Lung (tissue), 12 donors: Measurements from ENCODE around the gene CCDC89. TPM values are rescaled to one million over a fixed set of nuclear protein-coding genes. Genes with fewer than 3 reads are reported as not detected.

Source experiments
- ATAC-seq: fragments of 200-7000 bp; cut with Tn5 transposase; one replicate; pipeline ENCODE4 v1.9.1; 2020; ENCODE audit warnings: moderate number of reproducible peaks; ENCODE audit not compliant: insufficient read depth, low FRiP score
- DNase-seq, 3 donors: peaks; one replicate each; pipeline ENCODE4 v3.0.0-alpha.2; 2013 to 2017
- H3K27ac ChIP-seq, 2 donors: one replicate each; pipeline ENCODE4 v1.5.1; 2013; ENCODE audit warnings: mild to moderate bottlenecking in 2 of 2, moderate library complexity in 2 of 2, control low read depth in 1 of 2, inconsistent platforms in 1 of 2, low read depth in 1 of 2, low read length in 1 of 2
- H3K27me3 ChIP-seq, 3 donors: one replicate each; pipeline ENCODE4 v1.5.1; 2013; ENCODE audit warnings: low read length in 2 of 3; ENCODE audit not compliant: control insufficient read depth in 3 of 3, insufficient read depth in 3 of 3
- H3K36me3 ChIP-seq, 4 donors: one replicate each; pipeline ENCODE4 v1.5.1; 2013; ENCODE audit warnings: low read length in 4 of 4, mild to moderate bottlenecking in 1 of 4, moderate library complexity in 1 of 4; ENCODE audit not compliant: control insufficient read depth in 4 of 4, insufficient read depth in 4 of 4
- H3K4me1 ChIP-seq, 5 donors: one replicate each; pipeline ENCODE4 v1.5.1; 2013; ENCODE audit warnings: low read length in 5 of 5, mild to moderate bottlenecking in 2 of 5, moderate library complexity in 1 of 5; ENCODE audit not compliant: control insufficient read depth in 5 of 5, insufficient read depth in 5 of 5
- H3K4me3 ChIP-seq: one replicate; pipeline ENCODE4 v1.5.1; 2013; ENCODE audit warnings: mild to moderate bottlenecking, control low read depth, moderate library complexity
- H3K9ac ChIP-seq, 2 donors: one replicate each; pipeline ENCODE4 v1.5.1; 2013; ENCODE audit warnings: low read length in 2 of 2, control low read depth in 1 of 2; ENCODE audit not compliant: insufficient read depth in 1 of 2
- H3K9me3 ChIP-seq, 4 donors: one replicate each; pipeline ENCODE4 v1.5.1; 2013; ENCODE audit warnings: low read length in 3 of 4, mild to moderate bottlenecking in 1 of 4, moderate library complexity in 1 of 4; ENCODE audit not compliant: control insufficient read depth in 4 of 4, insufficient read depth in 3 of 4
- CTCF ChIP-seq: IDR thresholded peaks from 2 replicates; pipeline ENCODE4 v1.5.1; 2012; ENCODE audit warnings: mild to moderate bottlenecking; ENCODE audit errors: control extremely low read depth, extremely low read depth
- WGBS, 2 donors: extraction: QIAGEN DNeasy Blood & Tissue Kit; methylation state at CpG; one replicate each; pipeline ENCODE4 v1.1.7; 2013; 5-methylcytosine and 5-hydroxymethylcytosine counted together
- polyA plus RNA-seq, 2 donors: library from polyadenylated mRNA; stranded (reverse); fragments of 200-250 nt; gene quantifications; one replicate each; pipeline ENCODE4 v1.2.1, GENCODE V29; 2013
- total RNA-seq, 2 donors: library from RNA; depleted of rRNA in 1 of 2; stranded (reverse); fragments of >200 nt in 1 of 2; gene quantifications; one replicate each; pipeline ENCODE4 v1.2.1, GENCODE V29; 2014 to 2021
- donor health status: control.
- donor health status: control.
- donor health status: Bipolar disorder and iron deficiency.
- donor health status: healthy.
- donor health status: DM: yes; HTN: yes; CAD: no.

Gene CCDC89
- total and polyA plus RNA-seq, 4 donors = 0.65 to 6.5 (median 3.1) TPM

GRCh38 chr11:85643191-85643614 lies 42.8 kb downstream of the CCDC89 start:
- no peak for TF ChIP-seq CTCF
- Histone ChIP-seq H3K4me3 (no peak overlapping the region), H3K9me3 (no peaks in the 10 kb centered on the region), H3K9ac (no peak overlapping the region), H3K36me3 (peaks cover 0 to 2% (median under 1%) of the 10 kb centered on the region in 4 donors), H3K27me3 (no peaks in the 10 kb centered on the region), H3K4me1 (peaks cover 0 to 9% (median 2%) of the 10 kb centered on the region in 5 donors), H3K27ac (no peak overlapping the region)
- ATAC-seq (no peak), DNase-seq (peak in 2 of 3 donors; percentile 20 to 31)
- 58 to 70% methylated on average over 2 of the region's 2 CpGs for WGBS, 2 donors

GRCh38 chr11:85634747-85635146 lies 51.2 kb downstream of the CCDC89 start:
- no peak for TF ChIP-seq CTCF
- peaks cover 0 to 4% (median 0%) of the 10 kb centered on the region in 5 donors for H3K4me1 ChIP-seq
- no peak overlapping the region for H3K9ac ChIP-seq
- WGBS, 2 donors = 61 to 82% methylated on average over 3 of the region's 3 CpGs
- H3K36me3 ChIP-seq = peaks cover 4 to 15% (median 9%) of the 10 kb centered on the region in 4 donors
- no peak for ATAC-seq
- H3K27ac ChIP-seq = no peak overlapping the region
- H3K4me3 ChIP-seq = no peak overlapping the region
- no peaks in the 10 kb centered on the region for H3K9me3 ChIP-seq
- H3K27me3 ChIP-seq = no peaks in the 10 kb centered on the region
- DNase-seq = no peak

Other genes with a start within 250 kb of the CCDC89 start
- gene DLG2, start 58.9 kb downstream of the CCDC89 start, total RNA-seq = 10 to 100 TPM in 1 of 2 donors, 1 to 10 TPM in 1; 9.9 to 24.1 TPM
- gene DLG2, start 58.9 kb downstream of the CCDC89 start, polyA plus RNA-seq = under 1 TPM; 0.32 to 0.83 TPM
- 10 to 100 TPM; 52.9 TPM for gene TMEM126B, start 57.6 kb downstream of the CCDC89 start, total RNA-seq
- 100 to 1,000 TPM in 1 of 2 donors, 10 to 100 TPM in 1; 77.3 to 129 TPM for gene TMEM126B, start 57.6 kb downstream of the CCDC89 start, polyA plus RNA-seq
- 10 to 100 TPM; 17.1 to 29.7 TPM for gene TMEM126A, start 38.2 kb downstream of the CCDC89 start, total RNA-seq
- gene TMEM126A, start 38.2 kb downstream of the CCDC89 start, polyA plus RNA-seq = 10 to 100 TPM; 40.8 to 75.4 TPM
- 100 to 1,000 TPM in 1 of 2 donors, 10 to 100 TPM in 1; 36.1 to 115 TPM for gene CREBZF, start 21.1 kb downstream of the CCDC89 start, total RNA-seq
- gene CREBZF, start 21.1 kb downstream of the CCDC89 start, polyA plus RNA-seq = 10 to 100 TPM; 20.2 to 31.8 TPM
- gene SYTL2, start 124.9 kb upstream of the CCDC89 start, total RNA-seq = 10 to 100 TPM; 22.8 to 39.0 TPM
- gene SYTL2, start 124.9 kb upstream of the CCDC89 start, polyA plus RNA-seq = 10 to 100 TPM in 1 of 2 donors, 1 to 10 TPM in 1; 6.7 to 10.3 TPM
- gene CCDC83, start 169.2 kb upstream of the CCDC89 start, total RNA-seq = not detected
- not detected for gene CCDC83, start 169.2 kb upstream of the CCDC89 start, polyA plus RNA-seq